Measurements from ENCODE around the gene POP4.

DNA sequence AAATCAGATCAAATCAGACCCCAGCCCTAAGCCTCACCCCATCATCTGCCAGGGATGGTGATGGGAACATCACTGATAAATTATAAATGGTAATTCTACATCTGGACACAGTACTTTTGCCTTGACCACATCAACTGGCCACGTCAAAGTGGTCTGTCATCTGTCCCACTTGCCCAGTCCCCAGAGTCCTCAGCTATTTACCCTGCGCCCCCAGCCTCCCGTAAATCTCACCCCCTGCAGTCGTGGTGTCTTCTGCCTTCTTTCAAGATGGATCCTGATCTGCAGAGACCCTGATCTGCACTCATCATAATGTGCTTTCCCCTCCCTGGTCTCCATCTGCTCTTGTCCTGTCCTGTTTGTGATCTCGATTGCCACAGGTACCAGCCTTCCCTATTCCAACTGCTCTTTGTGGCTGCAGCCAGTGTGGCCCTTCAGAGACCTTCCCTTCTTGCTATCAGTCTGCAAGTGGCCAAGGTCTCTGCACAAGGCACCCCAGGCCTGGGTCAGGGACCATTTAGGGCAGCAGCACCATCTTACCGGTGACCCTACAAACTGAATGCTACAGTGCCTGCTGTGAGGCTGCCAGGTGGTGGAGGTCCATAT is 26.7 kb upstream of the POP4 start:
- TF ChIP-seq, protein P1, sequence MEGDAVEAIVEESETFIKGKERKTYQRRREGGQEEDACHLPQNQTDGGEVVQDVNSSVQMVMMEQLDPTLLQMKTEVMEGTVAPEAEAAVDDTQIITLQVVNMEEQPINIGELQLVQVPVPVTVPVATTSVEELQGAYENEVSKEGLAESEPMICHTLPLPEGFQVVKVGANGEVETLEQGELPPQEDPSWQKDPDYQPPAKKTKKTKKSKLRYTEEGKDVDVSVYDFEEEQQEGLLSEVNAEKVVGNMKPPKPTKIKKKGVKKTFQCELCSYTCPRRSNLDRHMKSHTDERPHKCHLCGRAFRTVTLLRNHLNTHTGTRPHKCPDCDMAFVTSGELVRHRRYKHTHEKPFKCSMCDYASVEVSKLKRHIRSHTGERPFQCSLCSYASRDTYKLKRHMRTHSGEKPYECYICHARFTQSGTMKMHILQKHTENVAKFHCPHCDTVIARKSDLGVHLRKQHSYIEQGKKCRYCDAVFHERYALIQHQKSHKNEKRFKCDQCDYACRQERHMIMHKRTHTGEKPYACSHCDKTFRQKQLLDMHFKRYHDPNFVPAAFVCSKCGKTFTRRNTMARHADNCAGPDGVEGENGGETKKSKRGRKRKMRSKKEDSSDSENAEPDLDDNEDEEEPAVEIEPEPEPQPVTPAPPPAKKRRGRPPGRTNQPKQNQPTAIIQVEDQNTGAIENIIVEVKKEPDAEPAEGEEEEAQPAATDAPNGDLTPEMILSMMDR (IDR thresholded peaks at IDR 0.05): no peak
- TF ChIP-seq POLR2A (IDR thresholded peaks at IDR 0.05) (no peak), POLR2AphosphoS5 (IDR thresholded peaks at IDR 0.05) (no peak)

Measured in transverse colon (tissue), 4 donors.